K562 (cell line): Measurements from ENCODE around the gene CD300LD. TPM values are rescaled to one million over a fixed set of nuclear protein-coding genes. Genes with fewer than 3 reads are reported as not detected.

Experiments used
- ATAC-seq: fragments of 200-7000 bp; cut with Tn5 transposase; 3 replicates; pipeline ENCODE4 v1.9.1; 2020; ENCODE audit warnings: moderate library complexity
- BruUV-seq: library from RNA; stranded (reverse); fragments of 400-500 nt; replicated peaks from 2 replicates; lab custom pipeline; 2021; lab: Mats Ljungman, UMichigan
- CTCF ChIA-PET: fragments of 300-600 bp; formaldehyde crosslinking; extraction: SDS; loops from one replicate; lab custom pipeline; 2021; ENCODE audit warnings: low intra/inter-chr PET ratio; lab: Yijun Ruan, JAX
- POLR2A ChIA-PET: fragments of 300-600, 350-650 bp; sonication (Branson Sonifier 250); formaldehyde crosslinking; extraction: SDS; loops from one replicate; lab custom pipeline; 2021; ENCODE audit warnings: antibody characterized with exemption, inconsistent platforms; lab: Yijun Ruan, JAX
- DNase-seq, 4 experiments: peaks; one replicate each; pipeline versions ENCODE4 v3.0.0 to v3.0.0-alpha.2; 2011 to 2018; ENCODE audit warnings: low spot score in 3 of 4, mixed read lengths in 3 of 4; ENCODE audit errors: extremely low read depth in 1 of 4
- FAIRE-seq: peaks from 2 replicates; lab custom pipeline; 2011; peaks lifted over from hg19 to GRCh38; lab: Jason Lieb, UNC
- H2AFZ ChIP-seq: 2 replicates; pipeline ENCODE4 v1.6.0; 2011; ENCODE audit warnings: low read depth, low read length, control low read depth, inconsistent platforms
- H3K27ac ChIP-seq: fragments of 200-600 bp; 3 replicates; pipeline ENCODE4 v1.8.0; 2011; ENCODE audit warnings: low read depth, mild to moderate bottlenecking, control low read depth, inconsistent platforms, low read length, moderate library complexity, mixed read lengths; ENCODE audit errors: extremely low read depth
- H3K27me3 ChIP-seq, 2 experiments: fragments of 300-600 bp in 1 of 2; 2 replicates in 1 of 2; 3 replicates in 1 of 2; pipeline versions ENCODE4 v1.6.0 to v1.8.0; 2011; ENCODE audit warnings: inconsistent platforms in 2 of 2, low read length in 2 of 2, mild to moderate bottlenecking in 1 of 2, mixed read lengths in 1 of 2, moderate library complexity in 1 of 2; ENCODE audit not compliant: control insufficient read depth in 2 of 2, insufficient read depth in 2 of 2
- H3K36me3 ChIP-seq: fragments of 300-600 bp; 3 replicates; pipeline ENCODE4 v1.8.0; 2011; ENCODE audit warnings: mild to moderate bottlenecking, low read length, inconsistent platforms; ENCODE audit not compliant: control insufficient read depth, insufficient read depth
- H3K4me1 ChIP-seq, 2 experiments: fragments of 200-600 bp in 1 of 2; replicated peaks in 1 of 2; 2 replicates in 1 of 2; 3 replicates in 1 of 2; pipeline versions ENCODE4 v1.5.1 to v1.8.0; 2011; ENCODE audit warnings: inconsistent platforms in 2 of 2, low read length in 2 of 2, mild to moderate bottlenecking in 1 of 2, mixed read lengths in 1 of 2, moderate library complexity in 1 of 2; ENCODE audit not compliant: control insufficient read depth in 2 of 2, insufficient read depth in 2 of 2
- H3K4me2 ChIP-seq: 2 replicates; pipeline ENCODE4 v1.6.1; 2011; ENCODE audit warnings: low read length, control low read depth, inconsistent platforms, mixed read lengths; ENCODE audit not compliant: insufficient read depth
- H3K4me3 ChIP-seq: fragments of 200-600 bp; sonication (generic), shearing (Covaris generic); 2 replicates; pipeline ENCODE4 v1.5.1; 2016; ENCODE audit warnings: control low read depth, inconsistent platforms
- H3K79me2 ChIP-seq: fragments of 200-600 bp; 3 replicates; pipeline ENCODE4 v1.8.0; 2011; ENCODE audit warnings: low read length, inconsistent platforms; ENCODE audit not compliant: control insufficient read depth, insufficient read depth
- H3K9ac ChIP-seq, 2 experiments: 2 replicates each; pipeline versions ENCODE4 v1.6.0 to v1.6.1; 2011; ENCODE audit warnings: low read depth in 2 of 2, low read length in 2 of 2, control low read depth in 1 of 2, inconsistent platforms in 1 of 2, mild to moderate bottlenecking in 1 of 2, mixed read lengths in 1 of 2; ENCODE audit not compliant: insufficient read depth in 1 of 2
- H3K9me1 ChIP-seq: one replicate; pipeline ENCODE4 v1.6.0; 2011; ENCODE audit warnings: inconsistent platforms, mild to moderate bottlenecking, low read length, moderate library complexity; ENCODE audit not compliant: control insufficient read depth, insufficient read depth
- H3K9me3 ChIP-seq: replicated peaks from 2 replicates; pipeline ENCODE4 v1.5.1; 2011; ENCODE audit warnings: low read depth, low read length, inconsistent platforms; ENCODE audit not compliant: control insufficient read depth, insufficient read depth
- H4K20me1 ChIP-seq: replicated peaks from 2 replicates; pipeline ENCODE4 v1.6.1; 2011; ENCODE audit warnings: low read length, inconsistent platforms, mixed read lengths; ENCODE audit not compliant: control insufficient read depth, insufficient read depth
- BRD9 ChIP-seq: fragments of 450-650 bp; IDR thresholded peaks from 2 replicates; pipeline ENCODE4 v1.6.1; 2018; ENCODE audit warnings: low read depth; ENCODE audit not compliant: partially characterized antibody
- CHCHD3 ChIP-seq: fragments of 250-450 bp; sonication (Bioruptor Pico); IDR thresholded peaks from 2 replicates; pipeline ENCODE4 v2.1.2; 2022; ENCODE audit warnings: mild to moderate bottlenecking
- CTBP1 ChIP-seq: fragments of 450-650 bp; IDR thresholded peaks from 2 replicates; pipeline ENCODE4 v1.6.1; 2016; ENCODE audit warnings: borderline replicate concordance
- DNMT1 ChIP-seq: fragments of 450-650 bp; IDR thresholded peaks from 2 replicates; pipeline ENCODE4 v1.6.1; 2016; ENCODE audit warnings: antibody characterized with exemption, mild to moderate bottlenecking
- ETV6 ChIP-seq, 3 experiments: fragments of 150-350 bp in 1 of 3; sonication (generic) in 1 of 3; formaldehyde crosslinking in 1 of 3; IDR thresholded peaks; 2 replicates each; pipeline versions ENCODE4 v1.6.1 to v1.8.0; 2014 to 2022; ENCODE audit warnings: borderline replicate concordance in 2 of 3, low read depth in 2 of 3, antibody characterized with exemption in 1 of 3, low read length in 1 of 3, mild to moderate bottlenecking in 1 of 3, missing genetic modification reagents in 1 of 3
- LEF1 ChIP-seq: fragments of 450-650 bp; IDR thresholded peaks from 2 replicates; pipeline ENCODE4 v1.6.1; 2016; ENCODE audit warnings: mild to moderate bottlenecking
- NFIC ChIP-seq: fragments of 450-650 bp; IDR thresholded peaks from 2 replicates; pipeline ENCODE4 v1.6.1; 2017; ENCODE audit warnings: mild to moderate bottlenecking, inconsistent platforms
- POLR2B ChIP-seq: fragments of 450-650 bp; IDR thresholded peaks from 2 replicates; pipeline ENCODE4 v1.6.1; 2018; ENCODE audit warnings: low read depth; ENCODE audit not compliant: partially characterized antibody
- SIN3B ChIP-seq: fragments of 450-650 bp; IDR thresholded peaks from 2 replicates; pipeline ENCODE4 v1.6.1; 2017; ENCODE audit warnings: low read depth, mild to moderate bottlenecking, moderate library complexity
- SIRT6 ChIP-seq: IDR thresholded peaks from one replicate; pipeline ENCODE4 v1.6.1; 2012; ENCODE audit warnings: low read depth, mild to moderate bottlenecking, control low read depth, inconsistent platforms, low read length, moderate library complexity
- TCF7 ChIP-seq: sonication (generic); IDR thresholded peaks from 2 replicates; pipeline ENCODE4 v1.6.1; 2016; ENCODE audit warnings: antibody characterized with exemption, borderline replicate concordance
- XRCC4 ChIP-seq: IDR thresholded peaks from one replicate; pipeline ENCODE4 v1.6.1; 2011; ENCODE audit not compliant: insufficient read depth, insufficient read length; ENCODE audit errors: extremely low read depth
- ZNF75A ChIP-seq: fragments of 450-650 bp; formaldehyde crosslinking; IDR thresholded peaks from 2 replicates; pipeline ENCODE4 v1.4.0; 2020; ENCODE audit warnings: mild to moderate bottlenecking
- ZSCAN29 ChIP-seq: fragments of 450-650 bp; IDR thresholded peaks from 2 replicates; pipeline ENCODE4 v1.6.1; 2017
- WGBS: fragments of 100-300 bp; shearing (Covaris generic); methylation state at CpG from one replicate; pipeline ENCODE4 v1.1.6; 2016; ENCODE audit warnings: low coverage, mixed read lengths; ENCODE audit not compliant: insufficient coverage; ENCODE audit errors: missing lambda C conversion rate; 5-methylcytosine and 5-hydroxymethylcytosine counted together
- in situ Hi-C: fragments of 300-500 bp; cut with MboI; formaldehyde crosslinking; loops from 4 replicates; pipeline ENCODE4 v1.15.0; 2018; ENCODE audit warnings: inconsistent platforms, mixed read lengths
- intact Hi-C: fragments of 100-400 bp; cut with micrococcal nuclease; formaldehyde crosslinking; loops from 2 replicates; pipeline ENCODE4 v1.14.2; 2022
- polyA plus RNA-seq, 8 experiments: library from polyadenylated mRNA; depleted of rRNA in 4 of 8; stranded (reverse) in 5 of 8; unstranded in 3 of 8; fragments of >200 nt; fragmentation: Nextera tagmentation in 2 of 8; fragmentation: Illumina TruSeq in 1 of 8; extraction: Ambion mirVana in 2 of 8; extraction: Trizol in 1 of 8; gene quantifications; 2 replicates each; pipeline versions ENCODE4 v1.2.1 to v1.2.3, GENCODE V29; 2011 to 2014; ENCODE audit warnings: inconsistent platforms in 1 of 8, missing spikeins in 1 of 8
- total RNA-seq, 7 experiments: library from RNA; depleted of rRNA in 6 of 7; stranded (reverse); fragments of >200 nt in 6 of 7; fragmentation: Illumina TruSeq in 2 of 7; extraction: Trizol in 2 of 7; gene quantifications; 2 replicates each; pipeline versions ENCODE4 v1.2.1 to v1.2.3, GENCODE V29; 2011 to 2021; ENCODE audit warnings: low replicate concordance in 1 of 7
- TF ChIP-seq, protein P1 (sequence below): fragments of 200-800 bp; sonication (Bioruptor generic); IDR thresholded peaks from 2 replicates; pipeline ENCODE4 v1.6.1; 2017; ENCODE audit warnings: missing genetic modification characterization, missing compliant biosample characterization
- TF ChIP-seq, protein P2 (sequence below): IDR thresholded peaks from 2 replicates; pipeline ENCODE4 v1.6.1; 2012; ENCODE audit warnings: low read depth, low read length, improper control_type of control experiment, borderline replicate concordance
- TF ChIP-seq, protein P3 (sequence below), 2 experiments: fragments of 450-650 bp; conservative IDR thresholded peaks; 2 replicates each; pipeline ENCODE4 v1.6.1; 2017; ENCODE audit warnings: mild to moderate bottlenecking in 2 of 2, moderate library complexity in 2 of 2

Gene CD300LD
- total and polyA plus RNA-seq, 9 of the 15 experiments (the other 6 are each of a cell fraction or from before 2014, with no cell fraction given): not detected

DNA sequence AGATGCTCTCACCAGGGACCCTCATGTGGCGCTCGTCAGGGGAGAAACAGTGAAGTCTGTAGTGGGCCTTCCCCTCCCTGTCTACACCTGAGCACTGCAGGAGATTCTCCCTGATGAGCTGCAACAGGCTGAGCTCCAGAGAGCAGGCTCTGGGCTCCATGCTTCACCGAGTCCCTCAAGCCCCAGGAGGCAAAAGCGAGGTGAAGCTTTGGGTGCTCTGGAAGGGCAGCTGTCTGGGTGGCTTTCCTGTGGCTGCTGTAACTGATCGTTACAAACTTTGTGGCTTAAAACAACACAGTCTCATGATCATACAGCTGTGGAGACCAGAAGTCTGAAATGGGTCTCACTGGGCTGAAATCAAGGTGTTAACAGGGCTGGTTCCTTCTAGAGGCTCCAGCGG is 12.1 kb upstream of the CD300LD start (continued):
- no peak for TF ChIP-seq NFIC

DNA sequence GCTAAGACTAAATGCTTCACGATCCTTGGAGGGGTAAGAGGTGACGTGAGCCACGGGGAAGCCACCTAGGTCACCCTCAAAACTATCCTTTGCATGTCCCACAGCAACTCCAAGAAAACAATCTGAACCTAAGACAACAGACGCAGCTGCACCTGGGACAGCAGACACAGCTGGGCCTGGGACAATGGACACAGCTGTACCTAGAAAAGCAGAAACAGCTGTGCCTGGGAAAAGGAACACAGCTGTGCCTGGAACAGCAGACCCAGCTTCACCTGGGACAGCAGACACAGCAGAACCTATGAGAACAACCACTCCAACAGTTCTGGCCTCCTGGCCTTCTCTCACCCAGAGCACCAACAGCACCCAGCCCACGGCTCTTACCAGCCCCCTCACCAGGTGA is 11.7 kb upstream of the CD300LD start:
- no peak overlapping the region for H3K4me3 ChIP-seq
- no peaks in the 10 kb centered on the region for H3K9me1 ChIP-seq
- no peak overlapping the region for H3K9ac ChIP-seq
- in situ Hi-C loops: no loop called here
- TF ChIP-seq, protein P1, sequence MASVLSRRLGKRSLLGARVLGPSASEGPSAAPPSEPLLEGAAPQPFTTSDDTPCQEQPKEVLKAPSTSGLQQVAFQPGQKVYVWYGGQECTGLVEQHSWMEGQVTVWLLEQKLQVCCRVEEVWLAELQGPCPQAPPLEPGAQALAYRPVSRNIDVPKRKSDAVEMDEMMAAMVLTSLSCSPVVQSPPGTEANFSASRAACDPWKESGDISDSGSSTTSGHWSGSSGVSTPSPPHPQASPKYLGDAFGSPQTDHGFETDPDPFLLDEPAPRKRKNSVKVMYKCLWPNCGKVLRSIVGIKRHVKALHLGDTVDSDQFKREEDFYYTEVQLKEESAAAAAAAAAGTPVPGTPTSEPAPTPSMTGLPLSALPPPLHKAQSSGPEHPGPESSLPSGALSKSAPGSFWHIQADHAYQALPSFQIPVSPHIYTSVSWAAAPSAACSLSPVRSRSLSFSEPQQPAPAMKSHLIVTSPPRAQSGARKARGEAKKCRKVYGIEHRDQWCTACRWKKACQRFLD (CRISPR knock-in tag): no peak
- no peak for TF ChIP-seq XRCC4
- TF ChIP-seq LEF1: no peak
- TF ChIP-seq, protein P2, sequence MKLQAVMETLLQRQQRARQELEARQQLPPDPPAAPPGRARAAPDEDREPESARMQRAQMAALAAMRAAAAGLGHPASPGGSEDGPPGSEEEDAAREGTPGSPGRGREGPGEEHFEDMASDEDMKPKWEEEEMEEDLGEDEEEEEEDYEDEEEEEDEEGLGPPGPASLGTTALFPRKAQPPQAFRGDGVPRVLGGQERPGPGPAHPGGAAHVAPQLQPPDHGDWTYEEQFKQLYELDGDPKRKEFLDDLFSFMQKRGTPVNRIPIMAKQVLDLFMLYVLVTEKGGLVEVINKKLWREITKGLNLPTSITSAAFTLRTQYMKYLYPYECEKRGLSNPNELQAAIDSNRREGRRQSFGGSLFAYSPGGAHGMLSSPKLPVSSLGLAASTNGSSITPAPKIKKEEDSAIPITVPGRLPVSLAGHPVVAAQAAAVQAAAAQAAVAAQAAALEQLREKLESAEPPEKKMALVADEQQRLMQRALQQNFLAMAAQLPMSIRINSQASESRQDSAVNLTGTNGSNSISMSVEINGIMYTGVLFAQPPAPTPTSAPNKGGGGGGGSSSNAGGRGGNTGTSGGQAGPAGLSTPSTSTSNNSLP: no peak
- TF ChIP-seq BRD9: no peak
- TF ChIP-seq TCF7: no peak
- no peak for TF ChIP-seq POLR2B
- TF ChIP-seq SIRT6: no peak
- TF ChIP-seq SIN3B: no peak
- no peak for TF ChIP-seq DNMT1
- TF ChIP-seq, protein P3, sequence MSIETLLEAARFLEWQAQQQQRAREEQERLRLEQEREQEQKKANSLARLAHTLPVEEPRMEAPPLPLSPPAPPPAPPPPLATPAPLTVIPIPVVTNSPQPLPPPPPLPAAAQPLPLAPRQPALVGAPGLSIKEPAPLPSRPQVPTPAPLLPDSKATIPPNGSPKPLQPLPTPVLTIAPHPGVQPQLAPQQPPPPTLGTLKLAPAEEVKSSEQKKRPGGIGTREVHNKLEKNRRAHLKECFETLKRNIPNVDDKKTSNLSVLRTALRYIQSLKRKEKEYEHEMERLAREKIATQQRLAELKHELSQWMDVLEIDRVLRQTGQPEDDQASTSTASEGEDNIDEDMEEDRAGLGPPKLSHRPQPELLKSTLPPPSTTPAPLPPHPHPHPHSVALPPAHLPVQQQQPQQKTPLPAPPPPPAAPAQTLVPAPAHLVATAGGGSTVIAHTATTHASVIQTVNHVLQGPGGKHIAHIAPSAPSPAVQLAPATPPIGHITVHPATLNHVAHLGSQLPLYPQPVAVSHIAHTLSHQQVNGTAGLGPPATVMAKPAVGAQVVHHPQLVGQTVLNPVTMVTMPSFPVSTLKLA (conservative IDR thresholded peaks at IDR 0.05): no peak
- no peak for TF ChIP-seq CHCHD3 (CRISPR knock-in tag)
- TF ChIP-seq CTBP1: no peak
- TF ChIP-seq ETV6 (IDR thresholded peaks at IDR 0.05; ENCODE audit: borderline replicate concordance in 1 of 2, low read depth in 2 of 2, low read length in 1 of 2): no peak
- TF ChIP-seq ETV6 (CRISPR knock-in tag; IDR thresholded peaks at IDR 0.05; ENCODE audit: borderline replicate concordance): no peak
- no peak for TF ChIP-seq ZNF75A (CRISPR knock-in tag)
- no peak for TF ChIP-seq ZSCAN29
- H3K4me2 ChIP-seq: no peak overlapping the region
- H2AFZ ChIP-seq: no peak overlapping the region
- H3K36me3 ChIP-seq: no peaks in the 10 kb centered on the region
- no peaks in the 10 kb centered on the region for H3K4me1 ChIP-seq
- CTCF ChIA-PET: no interaction called here
- H3K27me3 ChIP-seq: peaks cover 3 to 60% of the 10 kb centered on the region in 2 experiments; a peak in 3 of 5 replicates
- H4K20me1 ChIP-seq: no peaks in the 10 kb centered on the region
- WGBS: 0% methylated on average over 5 of the region's 5 CpGs
- ATAC-seq (no peak), DNase-seq (no peak), FAIRE-seq (no peak)
- POLR2A ChIA-PET: interaction anchor here (0.6 to 1.0 kb wide), 3 partner anchors 10 to 13 kb away, joined by 3 to 4 read pairs (median 3); no protein-coding TSS in a partner anchor
- no peaks in the 10 kb centered on the region for H3K9me3 ChIP-seq
- intact Hi-C loops: loop anchor here (2.0 to 5.0 kb wide), 2 partner anchors 225 to 301 kb away; no protein-coding TSS in a partner anchor
- H3K79me2 ChIP-seq: no peaks in the 10 kb centered on the region
- no TSS peak for BruUV-seq
- H3K27ac ChIP-seq: no peak overlapping the region
